Activated CD8-positive, alpha-beta memory T cell treated with anti-CD3 and anti-CD28 coated beads, Interleukin-2, amount 50 U/mL, for 24 hours (primary cell): ENCODE results near the gene TXNRD2.

Source experiments
- DNase-seq: peaks from one replicate; pipeline ENCODE4 v3.0.0-alpha.2; 2020; ENCODE audit errors: extremely low read depth

The TXNRD2 gene

DNA sequence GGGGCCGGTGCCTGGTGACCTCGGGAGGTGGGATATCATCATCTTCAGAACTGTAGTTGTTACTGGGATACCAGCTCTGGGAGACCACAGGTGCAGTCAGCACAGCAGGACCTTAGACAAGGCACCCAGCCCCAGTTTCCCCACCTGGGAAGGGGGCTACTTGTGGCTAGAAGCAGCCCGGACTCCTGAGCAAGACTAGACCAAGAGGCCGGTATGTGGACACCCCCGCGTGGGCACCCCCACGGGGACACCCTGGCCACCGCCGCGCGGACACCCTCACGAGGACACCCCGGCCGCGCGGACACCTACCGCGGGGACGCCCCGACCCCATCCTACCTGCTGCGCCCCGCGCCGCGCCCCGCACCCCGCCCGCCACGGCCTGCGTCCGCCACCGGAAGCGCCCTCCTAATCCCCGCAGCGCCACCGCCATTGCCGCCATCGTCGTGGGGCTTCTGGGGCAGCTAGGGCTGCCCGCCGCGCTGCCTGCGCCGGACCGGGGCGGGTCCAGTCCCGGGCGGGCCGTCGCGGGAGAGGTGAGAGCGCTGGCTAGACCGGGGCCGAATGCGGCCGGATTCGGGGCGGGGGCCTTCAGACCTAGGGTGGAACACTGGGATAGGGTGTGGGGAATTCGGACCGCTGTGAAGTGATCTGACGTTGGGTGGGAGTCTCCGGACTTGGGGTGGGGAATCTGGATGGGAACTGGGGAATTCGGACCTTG, at the start of gene TXNRD2, which contains the start of gene COMT:
Gene TXNRD2 (minus strand): TSS at position 454 of the 718 bp plus-strand sequence. CDS start 15 bp downstream, at position 439.
Gene COMT (plus strand): TSS at position 408 of the 718 bp plus-strand sequence. CDS start 20,755 bp downstream, outside the sequence.
- peak; percentile 24 for DNase-seq

DNA sequence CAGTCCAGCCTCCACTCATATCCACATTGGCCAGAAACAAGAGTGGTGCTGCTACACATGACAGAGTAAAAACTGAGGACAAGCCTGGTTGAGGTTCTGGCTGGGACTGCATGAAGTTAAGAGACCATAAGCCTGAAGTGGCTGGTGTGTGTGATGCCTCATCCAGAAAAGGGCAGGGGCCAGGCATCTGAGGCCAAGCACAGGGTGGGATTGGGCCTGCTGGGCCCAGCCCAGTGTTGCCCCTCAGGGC, 49.7 kb upstream of the TXNRD2 start:
- no peak for DNase-seq

DNA sequence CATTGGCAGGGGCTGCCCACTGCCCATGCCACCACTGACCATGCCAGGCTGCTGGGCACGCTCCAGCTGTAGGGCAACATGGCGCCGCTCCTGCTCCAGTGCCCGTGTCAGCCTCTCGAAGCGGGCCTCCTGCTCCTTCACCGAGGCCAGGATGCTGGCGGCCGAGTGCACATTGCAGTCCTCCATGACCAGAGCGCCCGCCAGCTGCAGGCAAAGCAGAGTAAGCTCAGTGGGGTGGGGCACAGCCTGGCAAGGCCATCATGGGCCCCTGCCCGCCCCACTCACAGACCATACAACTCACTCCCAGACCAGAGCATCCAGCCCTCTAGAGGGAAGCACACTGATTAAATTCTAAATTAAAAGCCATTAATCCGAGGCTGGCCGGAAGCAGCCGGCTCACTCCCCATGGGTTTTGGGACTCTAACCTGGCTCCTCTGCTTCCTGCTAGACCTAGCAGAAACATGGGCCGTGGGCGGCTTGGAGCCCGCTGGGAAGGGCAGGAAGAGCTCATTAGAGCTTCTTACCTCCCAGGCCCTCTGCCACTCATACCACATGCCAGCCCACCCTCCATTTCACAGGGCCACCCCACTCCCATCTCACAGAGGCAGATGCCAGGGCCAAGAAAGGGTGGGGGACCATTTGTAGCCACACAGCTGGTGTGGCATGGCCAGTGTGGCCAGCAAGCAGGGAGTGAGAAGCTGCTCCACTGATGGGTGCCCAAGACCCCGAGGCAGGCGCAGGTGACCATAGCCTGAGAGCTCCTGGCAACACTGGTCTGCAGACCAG, 49.2 kb upstream of the TXNRD2 start:
- DNase-seq = no peak

DNA sequence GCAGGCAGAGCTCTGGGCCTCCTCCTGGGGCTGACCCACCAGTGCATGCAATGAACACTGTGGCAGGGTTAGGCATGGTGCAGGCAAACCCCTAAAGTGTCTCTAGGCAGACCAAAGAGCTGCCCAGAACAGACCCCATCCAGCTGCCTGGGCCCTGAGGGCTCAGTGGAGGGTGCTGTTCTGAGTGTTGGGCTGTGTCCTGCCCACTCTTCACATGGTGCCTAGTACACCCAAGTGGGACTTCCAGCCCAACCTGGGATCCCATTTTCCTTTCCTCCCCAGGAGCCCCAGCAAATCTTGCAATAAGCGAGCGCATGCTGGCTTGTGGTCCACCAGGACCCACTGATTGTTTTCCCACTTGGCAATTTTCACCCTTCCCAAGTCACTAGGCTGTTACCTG, 48.6 kb upstream of the TXNRD2 start:
- DNase-seq = no peak

DNA sequence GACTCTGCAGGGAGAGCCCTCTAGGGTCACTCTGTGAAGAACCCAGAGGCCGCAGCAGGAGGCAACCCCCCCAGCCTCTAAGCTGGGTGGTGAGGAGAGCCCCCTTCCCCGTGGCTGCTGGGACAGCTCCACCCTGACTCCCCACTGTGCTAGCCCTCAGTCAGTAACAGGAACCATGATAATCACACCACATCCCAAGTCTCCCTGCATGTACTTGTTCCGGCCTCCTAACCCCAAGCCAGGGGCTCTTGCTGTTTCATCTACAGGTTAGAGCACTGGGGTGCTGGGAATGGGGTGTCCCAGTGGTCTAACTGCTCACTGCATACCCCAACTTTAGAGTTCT, 48.1 kb upstream of the TXNRD2 start:
- DNase-seq = no peak

DNA sequence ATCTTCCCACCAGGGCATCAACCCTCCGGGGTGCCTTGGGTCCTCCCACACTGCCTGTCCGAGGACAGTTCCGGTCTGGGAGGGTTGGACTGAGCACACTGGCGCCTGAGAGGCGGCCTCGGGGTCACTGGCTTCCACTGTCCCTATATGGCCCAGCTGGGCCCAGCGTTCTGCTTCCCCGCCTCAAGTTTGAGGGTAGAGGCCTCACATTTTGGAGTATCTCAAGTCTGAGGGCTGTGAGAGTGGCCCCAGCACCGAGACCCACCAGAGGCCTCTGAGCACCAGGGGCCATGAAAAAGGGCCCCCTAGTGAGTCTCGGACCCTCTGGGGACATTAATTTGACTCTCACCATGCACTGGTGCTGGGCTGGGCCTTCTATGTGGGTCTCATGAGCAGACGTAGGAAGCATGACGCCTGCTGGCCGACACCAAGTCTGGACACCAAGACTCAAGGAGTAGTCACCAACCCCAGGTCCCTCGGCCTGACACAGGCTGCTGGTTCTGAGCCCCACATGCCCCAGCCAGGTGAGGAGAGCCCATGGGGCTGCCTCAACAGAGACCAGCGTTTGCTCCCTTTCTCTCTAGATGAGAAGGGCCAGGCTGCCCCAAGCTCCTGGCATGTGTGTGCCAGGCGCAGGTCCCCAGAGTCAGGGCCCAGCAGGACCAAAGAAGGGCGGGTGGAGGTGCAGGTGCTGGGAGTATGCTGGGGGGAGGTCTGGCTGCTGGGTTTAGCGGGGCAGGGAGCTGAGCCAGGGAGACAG, 47.5 kb upstream of the TXNRD2 start:
- no peak for DNase-seq

DNA sequence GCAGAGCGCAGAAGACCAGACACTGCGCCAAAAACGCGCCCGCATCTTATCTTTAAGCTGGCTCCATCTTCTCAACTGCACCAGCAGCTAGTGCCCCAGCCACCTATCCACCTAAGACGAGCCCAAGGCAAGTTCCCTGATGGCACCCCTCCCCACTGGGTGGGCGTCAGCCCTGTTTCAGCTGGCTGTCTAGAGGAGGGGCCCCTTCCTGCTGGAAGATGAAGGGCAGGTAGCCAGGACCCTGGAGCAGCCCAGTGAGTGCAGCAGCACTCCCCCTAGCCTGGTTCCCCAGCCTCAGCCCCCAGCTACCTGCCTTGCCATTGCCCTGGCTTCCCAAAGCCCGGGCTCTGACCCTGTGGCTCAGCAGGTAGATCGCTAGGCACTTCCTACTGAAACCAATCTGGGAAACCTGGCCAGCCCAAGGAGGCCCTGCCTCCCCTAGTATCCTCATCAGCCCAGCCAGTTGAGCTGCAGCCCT, 46.8 kb upstream of the TXNRD2 start:
- DNase-seq = no peak

DNA sequence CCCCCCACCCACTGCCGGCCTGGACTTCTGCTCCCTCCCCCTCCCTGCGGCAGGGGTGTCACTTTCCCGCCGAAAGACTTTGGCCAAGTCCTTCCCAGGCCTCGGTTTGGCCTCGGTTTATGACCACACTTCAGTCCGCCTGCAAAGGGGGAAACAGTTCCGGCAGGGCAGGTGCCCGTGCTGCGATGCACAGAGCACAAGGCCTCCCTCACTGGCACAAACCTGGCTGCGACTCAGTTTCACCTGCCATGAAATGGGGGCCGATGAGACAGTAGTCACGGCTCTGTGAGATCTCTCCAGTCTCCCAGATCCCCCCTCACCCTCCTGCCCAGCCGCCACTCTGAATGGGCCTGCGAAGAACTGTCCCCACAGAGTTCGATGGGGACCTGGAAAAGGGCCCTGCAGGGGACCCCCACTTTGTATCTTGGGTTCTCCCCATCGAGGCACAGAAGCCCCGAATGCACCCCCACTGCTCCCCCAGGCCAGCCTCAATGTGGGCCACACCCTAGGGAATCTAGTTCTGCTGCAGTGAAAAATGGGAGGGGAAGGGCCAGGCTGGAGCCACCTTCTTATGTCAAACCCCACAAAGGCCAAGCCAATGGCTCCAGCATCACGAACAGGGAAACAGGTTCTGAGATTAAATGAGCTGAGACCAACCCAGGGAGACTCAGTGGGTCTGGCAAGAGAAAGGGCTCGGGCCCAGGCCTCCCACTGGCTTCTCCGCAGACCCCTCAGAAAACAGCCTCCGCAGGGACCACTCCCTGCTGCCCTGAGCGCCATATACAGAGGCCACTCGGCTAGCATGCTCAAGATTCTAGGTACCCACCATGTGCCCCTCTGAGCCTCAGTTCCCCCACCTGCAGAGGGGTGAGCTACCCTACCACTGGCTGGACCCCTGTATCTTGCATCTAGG, 46.0 kb upstream of the TXNRD2 start:
- no peak for DNase-seq

DNA sequence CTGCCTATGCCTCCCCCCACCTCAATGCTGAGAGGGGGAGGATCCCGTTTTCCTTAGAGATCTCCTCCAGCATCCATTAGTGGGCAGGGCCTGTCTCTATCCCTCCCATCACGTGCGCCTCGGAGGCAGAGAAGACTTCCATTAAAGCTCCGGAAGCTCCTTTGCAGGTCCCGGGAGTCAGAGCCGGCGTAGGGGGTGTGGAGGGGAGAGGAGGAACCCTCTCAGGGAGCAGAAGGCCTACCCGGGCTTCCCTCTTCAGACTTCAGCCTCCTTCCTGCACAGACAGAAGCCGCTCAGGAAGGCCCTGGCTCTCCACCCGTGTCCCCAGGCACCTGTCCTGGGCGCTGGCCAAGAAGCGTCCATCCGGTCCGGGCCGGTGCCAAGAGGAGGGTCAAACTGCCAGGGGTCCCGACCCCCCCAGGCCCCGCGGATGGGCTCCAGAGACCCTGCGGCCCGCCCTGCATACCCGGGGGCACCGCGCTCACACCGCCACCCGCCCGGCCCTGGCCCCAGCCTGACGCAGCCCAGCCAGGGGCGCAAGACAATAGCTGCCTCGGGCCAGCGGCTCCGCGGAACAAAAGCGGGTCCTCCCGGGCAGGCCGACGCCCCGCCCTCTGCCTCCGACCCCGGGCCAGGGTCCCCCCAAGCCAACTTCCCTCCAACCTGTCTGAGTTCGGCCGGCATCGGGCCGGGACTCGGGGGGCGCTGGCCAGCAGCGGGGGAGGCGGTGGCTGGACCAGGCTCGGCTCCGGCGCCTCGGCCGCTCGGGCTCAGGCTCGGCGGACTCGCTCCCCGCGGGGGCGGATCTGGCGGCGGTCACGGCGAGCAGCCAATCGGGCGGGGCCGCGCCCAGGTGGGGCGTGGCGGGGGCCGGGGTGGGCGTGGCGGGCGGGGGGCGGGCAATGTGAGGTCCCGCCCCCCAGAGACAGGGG, 45.1 kb upstream of the TXNRD2 start:
- no peak for DNase-seq

DNA sequence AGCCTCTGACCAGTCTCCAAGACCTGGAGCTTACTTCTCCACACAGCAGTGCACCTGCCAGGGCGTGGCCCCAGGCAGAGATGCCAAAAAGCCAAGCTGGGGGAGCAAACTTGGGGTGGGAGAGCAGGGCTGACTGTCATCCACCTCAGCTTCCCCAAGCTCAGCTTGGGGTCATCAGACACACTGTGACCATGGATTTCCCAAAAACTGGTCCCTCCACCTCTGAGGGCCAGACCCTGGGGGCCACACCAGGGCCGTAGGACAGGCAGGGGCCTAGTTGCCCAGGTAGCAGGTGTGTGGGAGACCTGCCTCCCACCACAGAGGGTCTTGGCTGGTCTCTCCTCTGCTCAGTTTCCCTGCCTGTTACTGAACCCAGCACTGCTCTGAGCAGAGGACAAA, 44.4 kb upstream of the TXNRD2 start:
- DNase-seq = no peak

DNA sequence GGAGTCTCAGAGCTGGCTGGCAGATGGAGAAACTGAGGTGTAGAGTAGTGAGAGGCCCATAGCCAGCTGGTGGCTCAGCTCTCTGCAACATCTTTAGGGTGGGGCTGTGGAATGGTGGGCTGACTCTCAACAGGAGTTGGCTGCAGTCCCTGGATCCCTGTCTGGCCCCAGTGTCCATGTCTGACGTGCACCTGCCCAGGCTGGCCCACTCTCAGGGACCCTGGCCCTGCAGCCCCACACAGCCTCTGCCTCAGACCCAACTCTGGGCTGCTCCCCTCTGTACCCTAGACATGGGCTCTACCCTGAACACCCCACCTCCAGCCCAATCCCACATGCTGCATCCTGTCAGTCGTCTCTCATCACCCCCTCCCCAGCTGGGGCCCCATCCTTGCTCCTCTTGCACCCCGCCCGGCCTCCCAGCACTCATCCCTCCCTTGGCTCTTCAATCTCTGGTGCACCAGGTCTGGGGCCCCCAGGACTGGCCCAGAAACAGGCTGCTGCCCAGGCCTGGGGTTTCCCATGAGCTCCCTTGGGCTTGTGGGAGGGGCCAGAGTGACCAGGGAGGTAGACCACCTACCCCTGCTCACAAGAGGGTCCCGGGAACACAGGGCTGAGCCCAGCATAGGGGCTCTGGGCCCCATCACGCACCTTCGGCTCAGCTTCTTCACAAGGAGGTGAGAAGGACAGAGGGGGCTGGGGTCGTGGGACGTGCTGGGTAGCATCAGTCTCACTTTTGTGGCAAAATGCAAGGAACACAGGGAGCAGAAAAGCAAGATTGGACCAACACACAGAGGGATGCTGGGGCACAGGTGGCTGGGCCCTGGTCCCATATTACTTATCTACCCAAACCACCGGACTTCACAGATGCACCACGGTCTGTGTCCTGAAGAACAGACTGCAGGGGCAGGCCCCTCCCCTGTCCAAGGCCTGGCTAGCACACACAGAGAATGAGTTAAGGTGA, 43.5 kb upstream of the TXNRD2 start:
- DNase-seq = no peak

DNA sequence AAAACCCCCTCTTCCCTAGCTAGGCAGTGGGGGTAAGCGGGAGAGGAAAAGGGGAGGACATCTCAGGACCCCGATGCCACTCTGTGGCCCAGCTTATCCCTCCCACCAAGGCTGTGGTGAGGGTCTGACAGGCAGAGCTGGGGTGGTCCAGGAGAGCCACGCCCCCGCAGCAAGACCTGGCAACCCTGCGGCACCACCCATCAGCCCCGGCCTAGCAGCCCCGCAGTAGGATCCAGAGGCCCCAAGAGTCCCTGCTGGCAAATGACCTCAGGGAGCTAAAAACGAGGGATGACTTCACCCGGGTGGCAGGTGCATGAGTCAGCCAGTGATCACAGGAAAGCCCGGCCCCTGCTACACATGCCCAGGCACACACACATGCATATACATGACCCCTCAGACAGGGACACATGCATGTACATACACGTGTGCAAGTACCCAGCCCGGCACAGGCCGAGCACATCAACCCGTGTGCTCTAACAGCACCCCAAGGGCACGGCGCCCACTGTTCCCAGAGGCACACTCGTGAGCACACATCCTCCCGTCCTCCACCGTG, 42.7 kb upstream of the TXNRD2 start:
- no peak for DNase-seq

DNA sequence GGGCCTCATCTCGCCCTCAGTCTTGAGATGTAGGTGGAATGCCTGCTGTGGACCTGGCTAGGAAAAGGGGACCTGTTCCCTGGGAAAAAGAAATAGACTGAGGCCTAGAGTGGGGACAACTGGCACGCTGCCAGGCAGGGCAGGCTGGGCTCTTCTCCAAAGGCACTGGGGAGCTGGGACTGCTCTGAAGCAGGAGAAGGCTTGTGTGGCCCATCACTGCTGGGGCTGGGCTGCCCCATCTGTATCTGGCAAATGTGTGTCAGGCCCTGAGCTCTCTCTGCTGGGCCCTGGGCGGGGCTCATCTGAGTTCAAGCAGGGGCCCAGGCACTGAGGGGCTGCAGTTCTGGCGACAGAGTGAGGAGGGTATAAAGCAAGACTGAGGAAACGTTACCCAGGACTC, 42.1 kb upstream of the TXNRD2 start:
- DNase-seq = no peak

DNA sequence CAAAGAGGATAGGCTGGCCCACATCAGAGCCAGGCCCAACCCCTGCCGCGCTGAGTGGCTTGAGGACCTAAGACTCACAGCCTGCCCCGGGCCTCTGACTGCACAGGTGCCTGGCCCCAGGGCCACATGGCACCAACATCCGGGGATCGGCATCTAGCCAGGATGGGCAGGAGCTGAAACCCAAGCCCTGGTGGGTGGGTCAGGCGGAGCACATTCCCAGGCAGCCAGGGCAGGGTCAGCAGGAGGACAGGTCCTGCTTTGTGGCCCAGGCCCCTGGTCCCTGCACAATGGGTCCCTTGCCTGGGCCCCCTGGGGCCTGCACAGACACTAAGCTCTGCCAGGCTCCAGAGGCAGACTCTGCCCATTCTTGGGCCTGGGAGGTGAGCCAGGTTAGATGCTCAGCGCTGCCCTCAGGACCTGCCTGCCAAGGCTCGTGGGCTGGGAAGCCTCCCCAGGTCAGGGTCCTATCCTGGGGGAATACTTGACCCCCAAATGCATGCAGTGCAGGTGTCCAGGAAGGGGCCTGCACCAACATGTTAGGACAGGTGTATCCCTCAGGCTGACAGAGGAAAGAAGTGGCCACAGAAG, 41.5 kb upstream of the TXNRD2 start:
- no peak for DNase-seq

DNA sequence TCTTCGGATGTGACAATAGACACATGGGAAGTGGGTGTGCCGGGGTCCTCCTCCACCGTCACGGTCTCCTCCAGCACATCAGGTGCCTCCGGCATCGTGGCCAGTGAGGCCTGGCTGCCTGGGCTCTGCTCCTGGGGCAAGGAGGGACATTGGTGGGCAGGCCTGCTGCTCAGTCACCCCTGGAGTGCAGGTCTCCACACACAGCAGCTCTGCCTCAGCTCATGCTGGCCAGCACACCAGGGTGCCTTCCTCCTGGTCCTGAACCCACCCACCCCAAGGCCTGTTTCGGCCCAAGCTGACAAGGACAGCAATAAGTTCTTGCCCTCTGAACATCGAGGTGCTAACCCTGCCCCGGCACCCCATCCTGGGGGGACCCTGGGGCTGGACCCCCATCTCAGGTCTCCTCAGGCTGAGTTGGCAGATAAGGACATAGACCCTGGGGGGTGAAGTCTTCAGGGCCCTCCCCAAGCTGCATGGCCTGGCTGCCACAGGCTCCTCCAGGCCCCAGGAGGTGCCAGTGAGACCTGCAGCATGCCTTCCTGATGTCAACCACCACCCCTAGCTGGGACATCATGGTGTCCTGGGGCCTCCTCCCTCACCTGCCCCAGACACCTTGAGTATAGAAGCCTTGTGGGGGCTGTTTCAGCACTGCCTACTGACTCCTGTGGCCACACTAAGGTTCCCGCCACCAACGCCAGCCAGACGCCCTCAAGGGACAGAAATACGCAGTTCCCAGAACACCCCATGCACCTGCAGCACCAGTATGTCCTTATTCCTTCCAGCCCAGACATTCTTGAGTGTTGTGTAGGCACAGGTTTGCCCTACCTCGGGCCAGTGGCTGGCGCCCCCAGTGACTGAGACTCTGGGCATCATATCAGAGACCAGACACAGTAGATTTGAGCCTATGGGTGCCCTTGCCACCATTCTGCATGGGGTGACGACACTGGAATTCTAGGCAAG, 40.6 kb upstream of the TXNRD2 start:
- DNase-seq = no peak

DNA sequence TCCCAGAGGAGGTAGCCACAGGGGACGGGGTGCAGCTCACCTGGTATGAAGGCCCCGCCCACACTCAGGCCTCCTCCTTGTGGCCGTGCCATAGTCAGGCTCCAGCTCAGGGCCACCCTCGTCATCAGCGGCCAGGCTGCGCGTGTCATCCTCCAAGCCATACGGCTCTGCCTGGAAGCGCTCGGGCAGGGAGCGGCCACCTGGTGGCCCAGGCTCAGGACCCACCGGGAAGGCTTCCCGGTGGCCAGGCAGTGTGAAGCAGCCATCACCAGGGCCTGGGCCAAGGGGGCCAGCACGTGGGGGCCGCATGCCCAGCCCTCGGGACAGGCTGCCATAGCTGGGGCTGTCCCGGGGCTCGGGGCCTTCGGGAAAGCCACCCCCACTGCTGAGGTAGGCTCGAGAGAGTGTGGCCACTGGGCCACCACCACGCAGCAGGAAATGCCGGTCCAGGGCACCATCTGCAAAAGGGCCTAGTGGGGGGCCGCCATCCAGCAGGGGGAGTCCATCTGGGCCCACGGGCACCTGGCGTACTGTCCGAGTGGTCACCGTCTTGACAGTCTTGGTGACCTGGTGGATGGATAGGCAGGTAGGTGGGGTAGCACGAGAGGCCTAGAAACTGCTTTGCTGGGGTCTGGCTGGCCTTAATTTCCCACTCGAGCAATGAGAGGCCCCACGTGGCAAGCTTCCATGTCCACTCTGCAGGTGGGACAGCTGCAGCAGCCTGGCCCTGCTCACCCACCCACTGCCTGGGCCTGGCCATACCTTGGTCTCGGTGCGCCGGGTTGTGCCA, 39.7 kb upstream of the TXNRD2 start:
- DNase-seq = no peak

DNA sequence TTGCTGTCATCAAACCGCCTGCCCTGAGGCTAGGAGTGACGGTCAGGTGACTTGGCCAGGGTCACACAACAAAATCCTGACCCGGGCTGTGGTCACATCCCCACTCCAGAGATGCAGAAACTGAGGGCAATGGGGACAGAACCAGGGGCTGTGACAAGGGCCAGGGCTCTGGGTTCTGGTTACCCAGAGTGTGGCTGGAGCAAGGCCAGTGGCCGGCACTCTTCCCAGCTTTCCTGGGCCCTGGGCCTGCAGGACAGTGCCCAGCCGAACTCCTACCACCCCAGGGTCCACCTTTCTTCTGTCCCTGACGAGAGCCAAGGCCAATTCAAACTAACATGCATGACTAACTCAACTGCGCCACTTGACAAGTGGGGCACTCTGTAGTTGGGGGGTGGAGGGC, 39.1 kb upstream of the TXNRD2 start:
- DNase-seq = no peak
